Skeletal muscle satellite cell (primary cell): ENCODE measurements around the gene PPIF.
"Not testable (repeated sequence)": the region's sequence is repeated elsewhere in the genome, so short reads cannot be mapped to it uniquely, and the experiment has no call there.

Experiments used
- H3K27me3 ChIP-seq: 2 replicates; pipeline ENCODE4 v1.7.0; 2013; ENCODE audit warnings: low read length; ENCODE audit not compliant: control insufficient read depth, insufficient read depth
- H3K36me3 ChIP-seq: 2 replicates; pipeline ENCODE4 v1.7.0; 2013; ENCODE audit warnings: mild to moderate bottlenecking, control low read depth, low read length; ENCODE audit not compliant: insufficient read depth
- H3K4me1 ChIP-seq: 2 replicates; pipeline ENCODE4 v1.7.0; 2013; ENCODE audit warnings: low read length; ENCODE audit not compliant: control insufficient read depth, insufficient read depth
- H3K4me2 ChIP-seq: 2 replicates; pipeline ENCODE4 v1.7.0; 2013; ENCODE audit warnings: mild to moderate bottlenecking, low read length
- H3K4me3 ChIP-seq: 2 replicates; pipeline ENCODE4 v1.7.0; 2013; ENCODE audit warnings: low read length
- H3K9ac ChIP-seq: 2 replicates; pipeline ENCODE4 v1.7.0; 2013; ENCODE audit warnings: mild to moderate bottlenecking, low read depth, low read length, moderate library complexity
- H3K9me3 ChIP-seq: replicated peaks from 2 replicates; pipeline ENCODE4 v1.7.0; 2013; ENCODE audit warnings: mild to moderate bottlenecking, control low read depth, low read length

The PPIF gene

GRCh38 chr10:79324032-79324695 is 23.1 kb upstream of the PPIF start:
- H3K9ac ChIP-seq = no peak overlapping the region
- H3K4me2 ChIP-seq = no peak overlapping the region
- no peaks in the 10 kb centered on the region for H3K9me3 ChIP-seq
- peaks cover 44% of the 10 kb centered on the region for H3K4me1 ChIP-seq
- no peaks in the 10 kb centered on the region for H3K27me3 ChIP-seq
- H3K4me3 ChIP-seq = no peak overlapping the region
- no peaks in the 10 kb centered on the region for H3K36me3 ChIP-seq

DNA sequence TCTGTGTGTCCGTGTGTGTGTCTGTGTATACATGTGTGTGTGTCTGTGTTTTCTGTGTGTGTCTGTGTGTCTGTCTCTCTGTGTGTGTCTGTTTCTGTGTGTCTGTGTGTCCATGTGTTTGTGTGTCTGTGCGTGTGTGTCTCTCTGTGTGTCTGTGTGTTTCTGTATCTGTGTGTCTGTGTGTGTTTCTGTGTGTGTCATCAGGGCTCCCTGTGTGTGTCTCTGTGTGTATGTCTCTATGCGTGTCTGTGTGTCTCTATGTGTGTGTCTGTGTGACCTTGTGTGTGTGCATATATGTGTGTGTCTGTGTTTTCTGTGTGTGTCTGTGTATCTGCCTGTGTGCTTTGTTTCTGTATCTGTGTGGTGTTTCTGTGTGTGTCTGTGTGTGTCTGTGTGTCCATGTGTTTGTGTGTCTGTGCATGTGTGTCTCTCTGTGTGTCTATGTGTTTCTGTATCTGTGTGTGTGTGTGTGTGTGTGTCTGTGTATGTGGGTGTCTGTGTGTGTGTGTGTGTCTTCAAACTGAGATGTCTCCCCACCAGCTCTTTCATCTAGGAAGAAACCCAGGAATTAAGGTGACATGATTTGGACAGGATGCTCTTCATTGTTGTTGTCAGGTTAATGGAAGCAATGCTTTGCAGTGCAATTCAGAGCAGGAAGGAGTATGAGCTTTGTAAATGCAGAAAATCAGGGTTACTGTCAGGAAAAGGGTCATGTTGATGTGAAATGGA is 20.7 kb upstream of the PPIF start:
- Histone ChIP-seq H3K4me1 (peaks cover 33% of the 10 kb centered on the region), H3K27me3 (no peaks in the 10 kb centered on the region), H3K36me3 (no peaks in the 10 kb centered on the region), H3K4me3 (no peak overlapping the region), H3K9me3 (no peaks in the 10 kb centered on the region), H3K9ac (no peak overlapping the region), H3K4me2 (no peak overlapping the region)

DNA sequence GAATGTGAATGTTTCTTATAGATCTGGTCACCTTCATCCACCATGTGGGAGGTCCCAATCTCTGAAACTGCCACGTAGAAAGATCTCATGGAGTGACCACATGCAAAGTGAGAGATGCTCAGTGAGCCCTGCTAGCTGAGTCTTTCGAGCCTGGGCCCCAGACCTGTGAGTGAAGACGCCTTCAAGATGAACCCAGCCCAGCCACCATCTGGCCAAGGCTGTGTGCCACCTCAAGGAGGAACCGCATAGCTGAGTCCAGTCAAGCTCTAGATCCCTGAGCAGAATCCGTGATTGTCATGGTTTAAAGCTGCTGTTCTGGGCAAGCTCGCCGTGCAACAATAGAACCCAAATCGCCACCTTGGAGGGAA is 20.2 kb upstream of the PPIF start:
- peaks cover 33% of the 10 kb centered on the region for H3K4me1 ChIP-seq

DNA sequence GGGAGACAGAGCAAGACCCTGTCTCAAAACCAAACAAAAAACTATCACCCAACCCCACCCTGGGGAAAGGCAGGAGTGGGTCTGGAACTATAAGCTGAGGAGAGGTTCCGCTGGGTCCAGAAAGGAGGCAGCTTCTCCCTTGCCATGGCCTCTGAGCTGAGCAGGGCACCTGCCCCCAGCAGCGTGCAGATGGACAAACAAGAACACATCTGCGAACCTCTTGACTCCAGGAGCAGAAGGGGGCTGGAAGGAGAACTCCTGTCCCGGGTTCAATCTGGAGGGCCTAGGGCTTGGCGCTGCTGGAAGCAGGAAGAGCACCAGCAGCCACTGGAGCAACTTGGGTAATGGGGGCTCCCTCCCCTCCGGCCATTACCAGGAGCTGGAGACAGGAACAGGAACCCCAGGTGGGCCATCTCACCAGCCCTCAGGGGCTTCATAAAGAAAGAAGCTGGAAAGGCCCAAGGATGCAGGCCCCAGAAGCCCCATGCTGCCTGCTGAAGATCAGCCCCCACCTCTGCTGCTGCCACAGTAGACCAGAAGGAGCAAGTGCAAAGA is 19.0 kb upstream of the PPIF start:
- Histone ChIP-seq H3K4me2 (no peak overlapping the region), H3K36me3 (no peaks in the 10 kb centered on the region), H3K9me3 (no peaks in the 10 kb centered on the region), H3K4me1 (peaks cover 23% of the 10 kb centered on the region), H3K4me3 (no peak overlapping the region), H3K9ac (no peak overlapping the region), H3K27me3 (no peaks in the 10 kb centered on the region)

More for the DNA sequence above, 20.2 kb upstream of the PPIF start:
- Histone ChIP-seq H3K36me3 (no peaks in the 10 kb centered on the region), H3K4me3 (no peak overlapping the region), H3K9me3 (no peaks in the 10 kb centered on the region), H3K9ac (no peak overlapping the region), H3K27me3 (no peaks in the 10 kb centered on the region), H3K4me2 (no peak overlapping the region)

GRCh38 chr10:79328737-79329504 is 18.3 kb upstream of the PPIF start:
- no peaks in the 10 kb centered on the region for H3K27me3 ChIP-seq
- peaks cover 21% of the 10 kb centered on the region for H3K4me1 ChIP-seq
- no peak overlapping the region for H3K4me2 ChIP-seq
- H3K9ac ChIP-seq = no peak overlapping the region
- H3K4me3 ChIP-seq = no peak overlapping the region
- H3K36me3 ChIP-seq = no peaks in the 10 kb centered on the region
- H3K9me3 ChIP-seq = no peaks in the 10 kb centered on the region

DNA sequence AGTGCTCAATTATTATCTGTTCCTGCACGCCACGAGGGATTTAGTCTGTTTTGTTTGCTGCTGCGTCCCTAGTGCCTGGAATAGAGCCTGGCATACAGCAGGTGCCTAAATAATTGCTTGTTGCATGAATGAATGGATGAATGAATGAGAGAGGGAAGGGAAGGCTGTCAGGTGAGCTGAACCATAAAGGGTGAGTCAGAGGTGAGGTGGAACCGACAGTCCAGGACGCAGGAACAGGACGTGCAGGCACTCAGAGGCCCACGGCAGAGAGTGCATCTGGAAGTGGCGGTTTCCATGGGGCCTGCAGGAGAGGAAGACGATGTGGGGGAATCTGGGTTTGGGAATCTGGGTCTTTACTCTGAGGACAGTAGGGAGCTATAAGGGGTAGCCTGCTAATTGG is 17.7 kb upstream of the PPIF start:
- H3K4me1 ChIP-seq = peaks cover 23% of the 10 kb centered on the region
- no peak overlapping the region for H3K9ac ChIP-seq
- no peaks in the 10 kb centered on the region for H3K27me3 ChIP-seq
- H3K4me3 ChIP-seq = no peak overlapping the region
- no peak overlapping the region for H3K4me2 ChIP-seq
- no peaks in the 10 kb centered on the region for H3K9me3 ChIP-seq
- no peaks in the 10 kb centered on the region for H3K36me3 ChIP-seq

GRCh38 chr10:79331226-79331625 is 16.0 kb upstream of the PPIF start:
- Histone ChIP-seq H3K9me3 (no peaks in the 10 kb centered on the region), H3K4me1 (peaks cover 30% of the 10 kb centered on the region), H3K4me3 (no peak overlapping the region), H3K4me2 (no peak overlapping the region), H3K27me3 (no peaks in the 10 kb centered on the region), H3K36me3 (no peaks in the 10 kb centered on the region), H3K9ac (no peak overlapping the region)

GRCh38 chr10:79331709-79332108 is 15.6 kb upstream of the PPIF start:
- H3K27me3 ChIP-seq = no peaks in the 10 kb centered on the region
- peaks cover 30% of the 10 kb centered on the region for H3K4me1 ChIP-seq
- H3K36me3 ChIP-seq = no peaks in the 10 kb centered on the region
- no peak overlapping the region for H3K4me2 ChIP-seq
- H3K9me3 ChIP-seq = no peaks in the 10 kb centered on the region
- H3K9ac ChIP-seq = peak overlapping the region; percentile 21
- no peak overlapping the region for H3K4me3 ChIP-seq

GRCh38 chr10:79332610-79333315 is 14.5 kb upstream of the PPIF start:
- H3K36me3 ChIP-seq, H3K4me3 ChIP-seq, H3K9me3 ChIP-seq, H3K27me3 ChIP-seq, H3K9ac ChIP-seq, H3K4me2 ChIP-seq: not testable (repeated sequence)
- peaks cover 30% of the 10 kb centered on the region for H3K4me1 ChIP-seq

- Histone ChIP-seq H3K27me3 (no peaks in the 10 kb centered on the region), H3K9me3 (no peaks in the 10 kb centered on the region)
These were observed 13.8 kb upstream of the PPIF start for GRCh38 chr10:79333513-79333912.

DNA sequence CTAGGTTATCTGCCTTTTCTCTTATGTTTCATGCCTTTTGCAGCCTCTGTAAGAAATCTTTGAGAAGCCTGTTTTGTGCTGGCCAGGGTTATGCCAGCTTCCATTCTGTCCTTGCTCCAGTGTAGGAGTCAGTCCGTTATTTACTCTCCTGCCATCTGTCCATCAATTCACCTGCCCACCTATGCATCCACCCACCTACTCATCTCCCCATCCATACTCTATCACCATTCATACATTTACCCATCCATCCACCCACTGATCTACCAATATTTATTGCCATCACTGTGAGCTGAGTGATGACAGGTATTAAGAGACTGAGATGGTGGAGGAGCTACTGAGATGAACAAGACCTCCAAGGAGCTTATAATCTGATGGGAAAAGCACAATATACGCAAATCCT is 12.7 kb upstream of the PPIF start:
- Histone ChIP-seq H3K9me3 (no peaks in the 10 kb centered on the region), H3K36me3 (no peaks in the 10 kb centered on the region), H3K4me2 (no peak overlapping the region), H3K4me3 (no peak overlapping the region), H3K27me3 (no peaks in the 10 kb centered on the region), H3K9ac (no peak overlapping the region), H3K4me1 (peaks cover 30% of the 10 kb centered on the region)

More at GRCh38 chr10:79333513-79333912, 13.8 kb upstream of the PPIF start:
- Histone ChIP-seq H3K4me1 (peaks cover 30% of the 10 kb centered on the region), H3K4me2 (no peak overlapping the region), H3K36me3 (no peaks in the 10 kb centered on the region), H3K4me3 (no peak overlapping the region), H3K9ac (no peak overlapping the region)
